Vagina (tissue), 2 donors: ENCODE measurements around the gene RFX1.

Source experiments
- POLR2A ChIP-seq, 2 donors: fragments of 450-650 bp; IDR thresholded peaks; one replicate each; pipeline ENCODE4 v1.6.1; 2017; ENCODE audit warnings: antibody characterized with exemption in 2 of 2, mild to moderate bottlenecking in 2 of 2, moderate library complexity in 2 of 2
- TF ChIP-seq, protein P1 (sequence below), 3 experiments: fragments of 450-650 bp in 2 of 3; fragments of 200-600 bp in 1 of 3; sonication (generic) in 1 of 3; IDR thresholded peaks; one replicate each; pipeline ENCODE4 v1.5.1; 2017 to 2019; ENCODE audit warnings: antibody characterized with exemption in 3 of 3, mild to moderate bottlenecking in 2 of 3, moderate library complexity in 2 of 3

DNA sequence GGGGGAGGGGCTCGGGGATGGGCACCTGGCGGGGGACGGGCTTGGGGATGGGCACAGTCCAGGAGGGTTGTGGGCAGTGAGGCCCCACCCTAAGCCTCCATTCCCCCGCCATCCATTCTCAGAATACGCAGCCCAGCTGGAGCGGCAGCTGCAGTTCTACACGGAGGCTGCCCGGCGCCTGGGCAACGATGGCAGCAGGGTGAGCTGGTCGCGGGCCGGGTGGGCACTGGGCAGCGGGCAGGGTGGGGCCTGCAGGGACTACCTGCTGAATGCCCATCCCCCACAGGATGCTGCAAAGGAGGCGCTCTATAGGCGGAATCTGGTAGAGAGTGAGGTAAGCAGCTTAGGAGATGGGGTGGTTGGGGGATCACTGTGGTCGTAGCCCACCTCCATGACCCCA is 76.2 kb downstream of the RFX1 start:
- TF ChIP-seq, protein P1, sequence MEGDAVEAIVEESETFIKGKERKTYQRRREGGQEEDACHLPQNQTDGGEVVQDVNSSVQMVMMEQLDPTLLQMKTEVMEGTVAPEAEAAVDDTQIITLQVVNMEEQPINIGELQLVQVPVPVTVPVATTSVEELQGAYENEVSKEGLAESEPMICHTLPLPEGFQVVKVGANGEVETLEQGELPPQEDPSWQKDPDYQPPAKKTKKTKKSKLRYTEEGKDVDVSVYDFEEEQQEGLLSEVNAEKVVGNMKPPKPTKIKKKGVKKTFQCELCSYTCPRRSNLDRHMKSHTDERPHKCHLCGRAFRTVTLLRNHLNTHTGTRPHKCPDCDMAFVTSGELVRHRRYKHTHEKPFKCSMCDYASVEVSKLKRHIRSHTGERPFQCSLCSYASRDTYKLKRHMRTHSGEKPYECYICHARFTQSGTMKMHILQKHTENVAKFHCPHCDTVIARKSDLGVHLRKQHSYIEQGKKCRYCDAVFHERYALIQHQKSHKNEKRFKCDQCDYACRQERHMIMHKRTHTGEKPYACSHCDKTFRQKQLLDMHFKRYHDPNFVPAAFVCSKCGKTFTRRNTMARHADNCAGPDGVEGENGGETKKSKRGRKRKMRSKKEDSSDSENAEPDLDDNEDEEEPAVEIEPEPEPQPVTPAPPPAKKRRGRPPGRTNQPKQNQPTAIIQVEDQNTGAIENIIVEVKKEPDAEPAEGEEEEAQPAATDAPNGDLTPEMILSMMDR (IDR thresholded peaks at IDR 0.05), result no peak
- TF ChIP-seq POLR2A (IDR thresholded peaks at IDR 0.05), result no peak
